H1 (cell line): ENCODE measurements around the gene SYN1. TPM values are rescaled to one million over a fixed set of nuclear protein-coding genes. Genes with fewer than 3 reads are reported as not detected.
A peak's percentile ranks its signal among the peaks of the same experiment; 100 is the strongest.

Source experiments
- CTCF ChIA-PET: fragments of 300-600 bp; sonication (Branson Sonifier 250); formaldehyde crosslinking; loops from one replicate; lab custom pipeline; 2021; ENCODE audit not compliant: partially characterized antibody; lab: Charles Lee
- POLR2A ChIA-PET: fragments of 300-600 bp; sonication (Branson Sonifier 250); formaldehyde crosslinking; loops from one replicate; lab custom pipeline; 2021; ENCODE audit warnings: inconsistent platforms; ENCODE audit not compliant: partially characterized antibody; lab: Charles Lee
- DNase-seq, 2 experiments: peaks; one replicate each; pipeline versions ENCODE4 v3.0.0 to v3.0.0-alpha.2; 2010 to 2022; ENCODE audit warnings: low spot score in 2 of 2, low read depth in 1 of 2, mixed read lengths in 1 of 2
- FAIRE-seq: peaks from 2 replicates; lab custom pipeline; 2011; peaks lifted over from hg19 to GRCh38; lab: Jason Lieb, UNC
- H2AFZ ChIP-seq: 2 replicates; pipeline ENCODE4 v1.8.1; 2012; ENCODE audit warnings: low read length, inconsistent platforms
- H2AK5ac ChIP-seq: 2 replicates; pipeline ENCODE4 v1.6.1; 2013; ENCODE audit warnings: low read depth, low read length
- H2BK120ac ChIP-seq: replicated peaks from 2 replicates; pipeline ENCODE3; 2013; ENCODE audit warnings: low read depth, low read length, inconsistent platforms
- H2BK12ac ChIP-seq: 2 replicates; pipeline ENCODE4 v1.6.1; 2013; ENCODE audit warnings: low read depth, low read length
- H2BK15ac ChIP-seq: 2 replicates; pipeline ENCODE4 v1.6.1; 2013; ENCODE audit warnings: low read length
- H2BK20ac ChIP-seq: 2 replicates; pipeline ENCODE4 v1.6.1; 2013; ENCODE audit warnings: low read length
- H2BK5ac ChIP-seq: 2 replicates; pipeline ENCODE4 v1.6.1; 2013; ENCODE audit warnings: low read depth, low read length
- H3K14ac ChIP-seq: 2 replicates; pipeline ENCODE4 v1.6.1; 2013; ENCODE audit warnings: inconsistent platforms; ENCODE audit not compliant: insufficient read length
- H3K18ac ChIP-seq: 2 replicates; pipeline ENCODE4 v1.6.1; 2013; ENCODE audit warnings: low read length; ENCODE audit errors: extremely low read depth
- H3K23ac ChIP-seq: 2 replicates; pipeline ENCODE4 v1.6.1; 2013; ENCODE audit warnings: inconsistent platforms; ENCODE audit not compliant: insufficient read length
- H3K23me2 ChIP-seq: 2 replicates; pipeline ENCODE4 v1.6.1; 2013; ENCODE audit warnings: low read depth, low read length
- H3K27ac ChIP-seq: 2 replicates; pipeline ENCODE4 v1.6.1; 2011; ENCODE audit warnings: low read depth, low read length, inconsistent platforms
- H3K27me3 ChIP-seq, 4 experiments: replicated peaks in 1 of 4; 1 replicate in 1 of 4; 2 replicates in 3 of 4; pipeline versions ENCODE4 v1.6.1 to v1.8.1; 2011 to 2013; ENCODE audit warnings: low read length in 3 of 4, mild to moderate bottlenecking in 3 of 4, inconsistent platforms in 2 of 4, mixed read lengths in 2 of 4, moderate library complexity in 1 of 4; ENCODE audit not compliant: control insufficient read depth in 3 of 4, insufficient read depth in 3 of 4; ENCODE audit errors: extremely low read depth in 1 of 4
- H3K36me3 ChIP-seq, 4 experiments: 2 replicates each; pipeline versions ENCODE4 v1.6.1 to v1.8.1; 2011 to 2013; ENCODE audit warnings: mild to moderate bottlenecking in 4 of 4, low read length in 3 of 4, moderate library complexity in 2 of 4, control low read depth in 1 of 4, inconsistent platforms in 1 of 4; ENCODE audit not compliant: insufficient read depth in 4 of 4, control insufficient read depth in 2 of 4
- H3K4ac ChIP-seq: replicated peaks from 2 replicates; pipeline ENCODE3; 2013; ENCODE audit warnings: low read length, low read depth, mixed read lengths, inconsistent platforms; ENCODE audit not compliant: insufficient read length
- H3K4me1 ChIP-seq, 4 experiments: replicated peaks in 1 of 4; 1 replicate in 1 of 4; 2 replicates in 3 of 4; pipeline versions ENCODE4 v1.6.1 to v1.8.1; 2011 to 2013; ENCODE audit warnings: low read length in 3 of 4, inconsistent platforms in 2 of 4, mixed read lengths in 1 of 4; ENCODE audit not compliant: insufficient read depth in 4 of 4, control insufficient read depth in 3 of 4
- H3K4me2 ChIP-seq, 2 experiments: 2 replicates each; pipeline versions ENCODE4 v1.6.1 to v1.8.1; 2011 to 2013; ENCODE audit warnings: low read depth in 2 of 2, low read length in 2 of 2, control low read depth in 1 of 2, inconsistent platforms in 1 of 2, mild to moderate bottlenecking in 1 of 2; ENCODE audit not compliant: insufficient read depth in 1 of 2
- H3K4me3 ChIP-seq, 4 experiments: fragments of 200-600, 300-600 bp in 1 of 4; sonication (generic), shearing (Covaris generic), sonication (Bioruptor Twin) in 1 of 4; 2 replicates each; pipeline versions ENCODE4 v1.5.1 to v1.8.1; 2011 to 2016; ENCODE audit warnings: low read length in 4 of 4, low read depth in 3 of 4, control low read depth in 2 of 4, inconsistent platforms in 2 of 4, mild to moderate bottlenecking in 2 of 4, mixed read lengths in 1 of 4, moderate library complexity in 1 of 4; ENCODE audit not compliant: insufficient read depth in 2 of 4; ENCODE audit errors: extremely low read depth in 1 of 4
- H3K56ac ChIP-seq: replicated peaks from 2 replicates; pipeline ENCODE3; 2013; ENCODE audit warnings: low read depth, mild to moderate bottlenecking, mixed read lengths, low read length, inconsistent platforms; ENCODE audit not compliant: insufficient read length
- H3K79me1 ChIP-seq: 2 replicates; pipeline ENCODE4 v1.6.1; 2013; ENCODE audit warnings: low read depth, low read length, control low read depth
- H3K79me2 ChIP-seq, 2 experiments: 2 replicates each; pipeline versions ENCODE4 v1.6.1 to v1.8.1; 2012 to 2013; ENCODE audit warnings: low read length in 2 of 2, mild to moderate bottlenecking in 2 of 2, inconsistent platforms in 1 of 2; ENCODE audit not compliant: insufficient read depth in 2 of 2, control insufficient read depth in 1 of 2
- H3K9ac ChIP-seq, 4 experiments: replicated peaks in 1 of 4; 1 replicate in 1 of 4; 2 replicates in 3 of 4; pipeline versions ENCODE4 v1.6.1 to v1.8.1; 2011 to 2013; ENCODE audit warnings: low read depth in 3 of 4, low read length in 3 of 4, control low read depth in 2 of 4, mild to moderate bottlenecking in 2 of 4, moderate library complexity in 2 of 4, inconsistent platforms in 1 of 4; ENCODE audit errors: extremely low read depth in 1 of 4
- H3K9me3 ChIP-seq, 2 experiments: 2 replicates each; pipeline versions ENCODE4 v1.6.1 to v1.8.1; 2012 to 2013; ENCODE audit warnings: mild to moderate bottlenecking in 2 of 2, moderate library complexity in 2 of 2, control low read depth in 1 of 2, inconsistent platforms in 1 of 2, low read depth in 1 of 2, low read length in 1 of 2, mixed read lengths in 1 of 2; ENCODE audit not compliant: insufficient read depth in 2 of 2
- H4K20me1 ChIP-seq, 2 experiments: replicated peaks in 1 of 2; 2 replicates each; pipeline versions ENCODE3 to v1.8.1; 2011 to 2013; ENCODE audit warnings: inconsistent platforms in 2 of 2, low read length in 2 of 2, mild to moderate bottlenecking in 1 of 2; ENCODE audit not compliant: insufficient read depth in 2 of 2, control insufficient read depth in 1 of 2
- H4K5ac ChIP-seq: 2 replicates; pipeline ENCODE4 v1.6.1; 2013; ENCODE audit warnings: low read length, low read depth, mixed read lengths, inconsistent platforms; ENCODE audit not compliant: insufficient read length
- H4K8ac ChIP-seq: 2 replicates; pipeline ENCODE4 v1.8.0; 2013; ENCODE audit warnings: mild to moderate bottlenecking, moderate library complexity, low read length, inconsistent platforms; ENCODE audit not compliant: insufficient read depth; ENCODE audit errors: extremely low read depth
- H4K91ac ChIP-seq: replicated peaks from 2 replicates; pipeline ENCODE3; 2013; ENCODE audit warnings: low read length, mixed read lengths, inconsistent platforms; ENCODE audit not compliant: insufficient read length
- CEBPB ChIP-seq: IDR thresholded peaks from 2 replicates; pipeline ENCODE4 v1.6.1; 2012; ENCODE audit warnings: low read depth, low read length
- CTBP2 ChIP-seq: IDR thresholded peaks from 2 replicates; pipeline ENCODE4 v1.7.0; 2011; ENCODE audit warnings: borderline replicate concordance, mild to moderate bottlenecking, moderate library complexity, mixed read lengths, low read length; ENCODE audit not compliant: insufficient read depth, insufficient read length
- E2F6 ChIP-seq: IDR thresholded peaks from 2 replicates; pipeline ENCODE4 v1.6.1; 2012; ENCODE audit warnings: inconsistent platforms
- EP300 ChIP-seq, 2 experiments: IDR thresholded peaks; 1 replicate in 1 of 2; 2 replicates in 1 of 2; pipeline ENCODE4 v1.6.1; 2011 to 2012; ENCODE audit warnings: low read depth in 2 of 2, low read length in 2 of 2, mild to moderate bottlenecking in 2 of 2, borderline replicate concordance in 1 of 2, inconsistent platforms in 1 of 2, moderate library complexity in 1 of 2
- KDM5A ChIP-seq: fragments of 200-600 bp; IDR thresholded peaks from 2 replicates; pipeline ENCODE4 v1.7.1; 2012; ENCODE audit warnings: mild to moderate bottlenecking, low read length, inconsistent platforms, mixed read lengths
- NRF1 ChIP-seq: IDR thresholded peaks from 2 replicates; pipeline ENCODE4 v1.6.1; 2011; ENCODE audit warnings: mild to moderate bottlenecking, low read depth, low read length, improper control_type of control experiment
- RFX5 ChIP-seq: IDR thresholded peaks from 2 replicates; pipeline ENCODE4 v1.6.1; 2011; ENCODE audit warnings: low read depth, low read length, improper control_type of control experiment, borderline replicate concordance
- RNF2 ChIP-seq: fragments of 200-900, 300-1000 bp; sonication (generic); IDR thresholded peaks from 2 replicates; pipeline ENCODE4 v1.7.1; 2016; ENCODE audit warnings: borderline replicate concordance, low read depth, mild to moderate bottlenecking, antibody characterized with exemption, low read length; ENCODE audit not compliant: poor library complexity, severe bottlenecking; ENCODE audit errors: missing control alignments
- SP2 ChIP-seq: IDR thresholded peaks from 2 replicates; pipeline ENCODE4 v1.6.1; 2012; ENCODE audit warnings: mild to moderate bottlenecking, low read length, inconsistent platforms
- TAF7 ChIP-seq: optimal IDR thresholded peaks from 2 replicates; pipeline ENCODE3; 2011; ENCODE audit warnings: low read depth, mild to moderate bottlenecking, inconsistent platforms, low read length, moderate library complexity, borderline replicate concordance
- TEAD4 ChIP-seq: IDR thresholded peaks from 2 replicates; pipeline ENCODE4 v1.6.1; 2012; ENCODE audit warnings: low read depth, low read length, inconsistent platforms, mixed read lengths
- WGBS, 2 experiments: shearing (Covaris generic) in 1 of 2; methylation state at CpG; one replicate each; pipeline versions ENCODE4 v1.1.6 to v1.1.7; 2013 to 2015; ENCODE audit warnings: low lambda C conversion rate in 2 of 2, mixed read lengths in 2 of 2, inconsistent platforms in 1 of 2, low coverage in 1 of 2, missing lambda C conversion rate in 1 of 2; ENCODE audit not compliant: insufficient replicate concordance in 2 of 2, insufficient coverage in 1 of 2, insufficient read length in 1 of 2; ENCODE audit errors: extremely low coverage in 1 of 2, missing lambda C conversion rate in 1 of 2; 5-methylcytosine and 5-hydroxymethylcytosine counted together
- polyA plus RNA-seq, 7 experiments: library from polyadenylated mRNA; depleted of rRNA in 3 of 7; stranded (reverse) in 5 of 7; unstranded in 2 of 7; fragments of >200 nt in 5 of 7; fragments of 200-250 nt in 2 of 7; gene quantifications; 1 replicate in 5 of 7; 2 replicates in 1 of 7; 4 replicates in 1 of 7; pipeline versions ENCODE4 v1.2.1 to v1.2.3, GENCODE V29; 2011 to 2013; ENCODE audit warnings: missing spikeins in 2 of 7, mixed read lengths in 2 of 7
- total RNA-seq: library from RNA; stranded (reverse); fragmentation: NEBNext Ultra II Directional; extraction: Animal tissue kit (Norgen Biotek cat#: 25700); gene quantifications from 2 replicates; pipeline ENCODE4 v1.2.1, GENCODE V29; 2021

The SYN1 gene
- total and polyA plus RNA-seq, 2 of the 8 experiments (the other 6 are each of a cell fraction or from before 2014, with no cell fraction given): 2.1 to 14.1 TPM

DNA sequence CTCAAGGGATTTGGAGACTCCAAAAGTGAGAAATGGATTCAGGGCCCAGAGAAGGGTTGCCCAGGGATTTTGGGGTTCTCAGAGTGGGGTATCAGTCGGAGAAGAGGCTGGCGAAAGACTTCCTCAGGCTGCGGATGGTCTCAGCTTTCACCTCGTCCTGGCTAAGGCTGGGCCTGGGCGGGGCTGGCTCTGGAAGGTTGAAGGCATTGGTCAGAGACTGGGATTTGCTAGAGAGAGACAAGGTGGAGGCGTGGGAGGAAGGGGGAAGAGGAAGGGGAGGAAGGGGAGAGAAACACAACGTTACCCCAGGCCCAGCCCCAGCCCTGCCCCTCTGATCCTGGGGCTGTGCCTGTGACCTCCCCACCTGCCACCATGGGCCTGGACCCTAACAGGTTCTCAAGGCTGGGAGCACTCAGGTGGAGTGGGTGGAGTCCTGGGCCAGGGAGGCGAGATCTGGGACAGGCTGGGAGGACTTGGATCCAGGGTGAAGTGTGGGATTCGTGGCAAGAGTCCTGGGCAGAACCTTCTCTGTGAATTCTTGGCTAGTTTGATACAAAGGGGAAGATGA, 46.8 kb downstream of the SYN1 start:
- Histone ChIP-seq H3K4me2 (peak overlapping the region; percentile 68 to 82), H2BK12ac (peak overlapping the region; percentile 95; the same call in 1 of the 2 replicates)
- TF ChIP-seq TAF7 (no peak), KDM5A (no peak), EP300 (IDR thresholded peaks at IDR 0.05; ENCODE audit: borderline replicate concordance in 1 of 2, low read depth in 2 of 2, low read length in 2 of 2) (no peak), CTBP2 (no peak), NRF1 (no peak), SP2 (no peak), RFX5 (no peak), TEAD4 (no peak), E2F6 (no peak), RNF2 (no peak), CEBPB (no peak)

More for the DNA sequence above, 46.8 kb downstream of the SYN1 start:
- ChIA-PET CTCF (interaction anchor here (1.5 kb wide), 1 partner anchor 8 kb away, joined by 3 read pairs; no protein-coding TSS in a partner anchor), POLR2A (interaction anchor here (1.2 to 2.0 kb wide), 5 partner anchors 12 to 61 kb away, joined by 4 to 5 read pairs (median 5); no protein-coding TSS in a partner anchor)
- no peak overlapping the region for H3K56ac ChIP-seq
- no peaks in the 10 kb centered on the region for H3K79me1 ChIP-seq
- H4K91ac ChIP-seq: peak overlapping the region; percentile 85
- H3K9me3 ChIP-seq: no peaks in the 10 kb centered on the region
- H2AFZ ChIP-seq: no peak overlapping the region
- peak overlapping the region; percentile 82 for H2AK5ac ChIP-seq
- H3K27me3 ChIP-seq: no peaks in the 10 kb centered on the region
- H3K23me2 ChIP-seq: peaks cover 7% of the 10 kb centered on the region; the same call in 1 of the 2 replicates
- H3K4me3 ChIP-seq: no peak overlapping the region
- H4K8ac ChIP-seq: no peak overlapping the region
- DNase-seq (no peak), FAIRE-seq (no peak)
- no peak overlapping the region for H3K14ac ChIP-seq
- peaks cover 0 to 12% (median 7%) of the 10 kb centered on the region in 4 experiments; a peak in 4 of 8 replicates for H3K36me3 ChIP-seq
- 79% methylated on average over 6 of the region's 9 CpGs; no CpG with 5 or more reads in 1 of the 2 experiments for WGBS, 2 experiments
- H3K9ac ChIP-seq: peak overlapping the region in 1 of 4 experiments; percentile 28; a peak in 2 of 7 replicates
- no peaks in the 10 kb centered on the region for H4K20me1 ChIP-seq
- no peak overlapping the region for H2BK20ac ChIP-seq
- peaks cover 0 to 14% (median 7%) of the 10 kb centered on the region in 4 experiments; a peak in 5 of 7 replicates for H3K4me1 ChIP-seq
- H4K5ac ChIP-seq: no peak overlapping the region
- 0 out of 2 replicates have a peak overlapping the region, but pooled peaks have one; percentile 16 for H2BK15ac ChIP-seq
- H3K27ac ChIP-seq: peak overlapping the region; percentile 73; the same call in 1 of the 2 replicates
- no peak overlapping the region for H3K4ac ChIP-seq
- H3K23ac ChIP-seq: no peak overlapping the region
- no peak overlapping the region for H2BK120ac ChIP-seq
- H3K18ac ChIP-seq: peak overlapping the region; percentile 71
- no peaks in the 10 kb centered on the region for H3K79me2 ChIP-seq
- peak overlapping the region; percentile 83 for H2BK5ac ChIP-seq
